Lung (tissue), 12 donors: ENCODE measurements around the gene ABHD3. TPM values are rescaled to one million over a fixed set of nuclear protein-coding genes. Genes with fewer than 3 reads are reported as not detected.

Source experiments
- ATAC-seq: fragments of 200-7000 bp; cut with Tn5 transposase; one replicate; pipeline ENCODE4 v1.9.1; 2020; ENCODE audit warnings: moderate number of reproducible peaks; ENCODE audit not compliant: insufficient read depth, low FRiP score
- DNase-seq, 3 donors: peaks; one replicate each; pipeline ENCODE4 v3.0.0-alpha.2; 2013 to 2017
- H3K27ac ChIP-seq, 2 donors: one replicate each; pipeline ENCODE4 v1.5.1; 2013; ENCODE audit warnings: mild to moderate bottlenecking in 2 of 2, moderate library complexity in 2 of 2, control low read depth in 1 of 2, inconsistent platforms in 1 of 2, low read depth in 1 of 2, low read length in 1 of 2
- H3K27me3 ChIP-seq, 3 donors: one replicate each; pipeline ENCODE4 v1.5.1; 2013; ENCODE audit warnings: low read length in 2 of 3; ENCODE audit not compliant: control insufficient read depth in 3 of 3, insufficient read depth in 3 of 3
- H3K36me3 ChIP-seq, 4 donors: one replicate each; pipeline ENCODE4 v1.5.1; 2013; ENCODE audit warnings: low read length in 4 of 4, mild to moderate bottlenecking in 1 of 4, moderate library complexity in 1 of 4; ENCODE audit not compliant: control insufficient read depth in 4 of 4, insufficient read depth in 4 of 4
- H3K4me1 ChIP-seq, 5 donors: one replicate each; pipeline ENCODE4 v1.5.1; 2013; ENCODE audit warnings: low read length in 5 of 5, mild to moderate bottlenecking in 2 of 5, moderate library complexity in 1 of 5; ENCODE audit not compliant: control insufficient read depth in 5 of 5, insufficient read depth in 5 of 5
- H3K4me3 ChIP-seq: one replicate; pipeline ENCODE4 v1.5.1; 2013; ENCODE audit warnings: mild to moderate bottlenecking, control low read depth, moderate library complexity
- H3K9ac ChIP-seq, 2 donors: one replicate each; pipeline ENCODE4 v1.5.1; 2013; ENCODE audit warnings: low read length in 2 of 2, control low read depth in 1 of 2; ENCODE audit not compliant: insufficient read depth in 1 of 2
- H3K9me3 ChIP-seq, 4 donors: one replicate each; pipeline ENCODE4 v1.5.1; 2013; ENCODE audit warnings: low read length in 3 of 4, mild to moderate bottlenecking in 1 of 4, moderate library complexity in 1 of 4; ENCODE audit not compliant: control insufficient read depth in 4 of 4, insufficient read depth in 3 of 4
- WGBS, 2 donors: extraction: QIAGEN DNeasy Blood & Tissue Kit; methylation state at CpG; one replicate each; pipeline ENCODE4 v1.1.7; 2013; 5-methylcytosine and 5-hydroxymethylcytosine counted together
- polyA plus RNA-seq, 2 donors: library from polyadenylated mRNA; stranded (reverse); fragments of 200-250 nt; gene quantifications; one replicate each; pipeline ENCODE4 v1.2.1, GENCODE V29; 2013
- total RNA-seq, 2 donors: library from RNA; depleted of rRNA in 1 of 2; stranded (reverse); fragments of >200 nt in 1 of 2; gene quantifications; one replicate each; pipeline ENCODE4 v1.2.1, GENCODE V29; 2014 to 2021
- TF ChIP-seq, protein P1 (sequence below): IDR thresholded peaks from 2 replicates; pipeline ENCODE4 v1.5.1; 2012; ENCODE audit warnings: mild to moderate bottlenecking; ENCODE audit errors: control extremely low read depth, extremely low read depth
- donor health status: control.
- donor health status: control.
- donor health status: Bipolar disorder and iron deficiency.
- donor health status: healthy.
- donor health status: DM: yes; HTN: yes; CAD: no.

The ABHD3 gene
- total and polyA plus RNA-seq, 4 donors = 20.8 to 31.3 (median 22.9) TPM

- Histone ChIP-seq H3K9me3 (no peaks in the 10 kb centered on the region), H3K4me3 (no peak overlapping the region), H3K9ac (no peak overlapping the region), H3K4me1 (no peaks in the 10 kb centered on the region), H3K27ac (no peak overlapping the region), H3K27me3 (no peaks in the 10 kb centered on the region), H3K36me3 (peaks cover 0 to 5% (median 2%) of the 10 kb centered on the region in 4 donors)
- ATAC-seq = no peak
- DNase-seq = no peak
- WGBS, 2 donors = 83 to 96% methylated on average over 2 of the region's 2 CpGs
- TF ChIP-seq, protein P1, sequence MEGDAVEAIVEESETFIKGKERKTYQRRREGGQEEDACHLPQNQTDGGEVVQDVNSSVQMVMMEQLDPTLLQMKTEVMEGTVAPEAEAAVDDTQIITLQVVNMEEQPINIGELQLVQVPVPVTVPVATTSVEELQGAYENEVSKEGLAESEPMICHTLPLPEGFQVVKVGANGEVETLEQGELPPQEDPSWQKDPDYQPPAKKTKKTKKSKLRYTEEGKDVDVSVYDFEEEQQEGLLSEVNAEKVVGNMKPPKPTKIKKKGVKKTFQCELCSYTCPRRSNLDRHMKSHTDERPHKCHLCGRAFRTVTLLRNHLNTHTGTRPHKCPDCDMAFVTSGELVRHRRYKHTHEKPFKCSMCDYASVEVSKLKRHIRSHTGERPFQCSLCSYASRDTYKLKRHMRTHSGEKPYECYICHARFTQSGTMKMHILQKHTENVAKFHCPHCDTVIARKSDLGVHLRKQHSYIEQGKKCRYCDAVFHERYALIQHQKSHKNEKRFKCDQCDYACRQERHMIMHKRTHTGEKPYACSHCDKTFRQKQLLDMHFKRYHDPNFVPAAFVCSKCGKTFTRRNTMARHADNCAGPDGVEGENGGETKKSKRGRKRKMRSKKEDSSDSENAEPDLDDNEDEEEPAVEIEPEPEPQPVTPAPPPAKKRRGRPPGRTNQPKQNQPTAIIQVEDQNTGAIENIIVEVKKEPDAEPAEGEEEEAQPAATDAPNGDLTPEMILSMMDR = no peak
Measured at GRCh38 chr18:21660078-21660477, 44.5 kb downstream of the ABHD3 start.

GRCh38 chr18:21656402-21656801 is 48.2 kb downstream of the ABHD3 start:
- H3K27me3 ChIP-seq = no peaks in the 10 kb centered on the region
- H3K27ac ChIP-seq = no peak overlapping the region
- H3K36me3 ChIP-seq = peaks cover 1 to 6% (median 2%) of the 10 kb centered on the region in 4 donors
- TF ChIP-seq, protein P1 = no peak
- no peaks in the 10 kb centered on the region for H3K9me3 ChIP-seq
- no peaks in the 10 kb centered on the region for H3K4me1 ChIP-seq
- DNase-seq (no peak), ATAC-seq (no peak)
- no peak overlapping the region for H3K4me3 ChIP-seq
- H3K9ac ChIP-seq = no peak overlapping the region

DNA sequence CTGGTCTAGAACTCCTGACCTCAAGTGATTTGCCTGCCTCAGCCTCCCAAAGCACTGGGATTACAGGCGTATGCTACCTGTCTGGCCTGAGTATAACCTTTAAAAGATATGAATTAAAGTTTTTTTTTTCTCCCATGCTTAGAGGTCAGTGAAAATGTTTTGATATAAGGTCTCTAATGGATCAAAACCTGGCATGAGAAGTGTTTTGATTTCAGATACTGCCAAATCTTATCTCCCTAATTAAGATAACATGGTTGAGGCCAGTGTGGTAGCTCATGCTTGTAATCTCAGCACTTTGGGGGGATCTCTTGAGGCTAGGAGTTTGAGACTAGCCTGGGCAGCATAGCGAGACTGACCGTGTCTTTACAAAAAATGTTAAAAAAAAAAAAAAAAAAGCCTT is 51.2 kb downstream of the ABHD3 start:
- Histone ChIP-seq H3K9me3 (no peaks in the 10 kb centered on the region), H3K4me3 (no peak overlapping the region), H3K36me3 (peaks cover 1 to 4% (median 3%) of the 10 kb centered on the region in 4 donors), H3K27me3 (no peaks in the 10 kb centered on the region), H3K4me1 (no peaks in the 10 kb centered on the region), H3K27ac (no peak overlapping the region), H3K9ac (no peak overlapping the region)
- TF ChIP-seq, protein P1 = no peak
- 92 to 97% methylated on average over 3 of the region's 3 CpGs for WGBS, 2 donors
- ATAC-seq = no peak
- DNase-seq = no peak

DNA sequence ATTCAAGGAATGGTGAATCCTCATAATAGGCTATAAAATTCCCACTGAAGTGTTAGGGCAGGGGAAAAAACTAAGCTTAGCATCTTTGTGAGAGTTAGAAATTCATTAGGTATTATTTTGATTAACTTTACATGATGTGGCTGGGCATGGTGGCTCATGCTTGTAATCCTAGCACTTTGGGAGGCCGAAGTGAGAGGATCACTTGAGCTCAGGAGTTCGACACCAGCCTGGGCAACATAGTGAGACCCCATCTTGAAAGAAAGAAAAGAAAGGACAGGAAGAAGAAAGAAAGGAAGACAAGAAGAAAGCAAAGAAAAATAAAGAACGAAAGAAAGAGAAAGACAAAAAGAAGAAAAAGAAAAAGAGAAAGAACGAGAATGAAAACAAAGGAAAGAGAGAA is 52.5 kb downstream of the ABHD3 start:
- TF ChIP-seq, protein P1 = no peak
- WGBS, 2 donors = 97 to 100% methylated on average over 4 of the region's 4 CpGs
- Histone ChIP-seq H3K27me3 (no peaks in the 10 kb centered on the region), H3K4me3 (no peak overlapping the region), H3K9ac (no peak overlapping the region), H3K9me3 (no peaks in the 10 kb centered on the region), H3K4me1 (no peaks in the 10 kb centered on the region), H3K27ac (no peak overlapping the region), H3K36me3 (peaks cover 1 to 4% (median 3%) of the 10 kb centered on the region in 4 donors)
- no peak for ATAC-seq
- no peak for DNase-seq
